Uterus (tissue), 4 donors: ENCODE measurements around the gene EXOSC3. TPM values are rescaled to one million over a fixed set of nuclear protein-coding genes. Genes with fewer than 3 reads are reported as not detected.
"Not testable (repeated sequence)": the region's sequence is repeated elsewhere in the genome, so short reads cannot be mapped to it uniquely, and the experiment has no call there.

Experiments used
- DNase-seq, 2 donors: peaks; one replicate each; pipeline ENCODE4 v3.0.0-alpha.2; 2019 to 2020
- H3K27ac ChIP-seq, 2 donors: fragments of 200-600 bp; sonication (generic); 1 replicate in 1 of 2; 2 replicates in 1 of 2; pipeline ENCODE4 v1.5.1; 2016 to 2018
- H3K27me3 ChIP-seq, 2 donors: fragments of 200-600 bp; sonication (generic); one replicate each; pipeline ENCODE4 v1.5.1; 2018 to 2019; ENCODE audit warnings: control low read depth in 1 of 2
- H3K36me3 ChIP-seq, 2 donors: fragments of 200-600 bp; sonication (generic); one replicate each; pipeline ENCODE4 v1.5.1; 2019; ENCODE audit warnings: control low read depth in 1 of 2
- H3K4me1 ChIP-seq, 2 donors: fragments of 200-600 bp; sonication (generic); one replicate each; pipeline ENCODE4 v1.5.1; 2018 to 2019; ENCODE audit warnings: control low read depth in 1 of 2
- H3K4me3 ChIP-seq, 2 donors: fragments of 200-600 bp; sonication (generic); 1 replicate in 1 of 2; 2 replicates in 1 of 2; pipeline ENCODE4 v1.5.1; 2018 to 2019; ENCODE audit warnings: mild to moderate bottlenecking in 1 of 2
- H3K9me3 ChIP-seq, 2 donors: fragments of 200-600 bp; sonication (generic); one replicate each; pipeline ENCODE4 v1.5.1; 2019; ENCODE audit warnings: control low read depth in 1 of 2
- CTCF ChIP-seq, 4 experiments: fragments of 200-600 bp in 2 of 4; fragments of 450-650 bp in 2 of 4; sonication (generic) in 2 of 4; IDR thresholded peaks; one replicate each; pipeline ENCODE4 v1.5.1; 2016 to 2019; ENCODE audit warnings: antibody characterized with exemption in 4 of 4, mild to moderate bottlenecking in 2 of 4, moderate library complexity in 1 of 4
- POLR2A ChIP-seq, 2 donors: fragments of 450-650 bp; IDR thresholded peaks; one replicate each; pipeline ENCODE4 v1.6.1; 2016; ENCODE audit warnings: antibody characterized with exemption in 2 of 2, mild to moderate bottlenecking in 1 of 2, moderate library complexity in 1 of 2
- intact Hi-C: fragments of 100-400 bp; cut with DNase I; formaldehyde crosslinking; loops from one replicate; pipeline ENCODE4 v1.15.1; 2023; ENCODE audit warnings: low total_unique reads
- total RNA-seq, 4 donors: library from RNA; depleted of rRNA in 3 of 4; stranded (reverse); fragments of >200 nt in 3 of 4; gene quantifications; one replicate each; pipeline versions ENCODE4 v1.1.0 to v1.2.4, GENCODE V29; 2014 to 2023
- donor health status: DM: yes; HTN: yes; CAD: no.

EXOSC3 gene
- total RNA-seq, 4 donors from 2014 or later: 12.4 to 66.6 (median 33.5) TPM

- DNase-seq: no peak
- intact Hi-C loops: no loop called here
These were observed 28.0 kb upstream of the EXOSC3 start for GRCh38 chr9:37812773-37813379.

DNA sequence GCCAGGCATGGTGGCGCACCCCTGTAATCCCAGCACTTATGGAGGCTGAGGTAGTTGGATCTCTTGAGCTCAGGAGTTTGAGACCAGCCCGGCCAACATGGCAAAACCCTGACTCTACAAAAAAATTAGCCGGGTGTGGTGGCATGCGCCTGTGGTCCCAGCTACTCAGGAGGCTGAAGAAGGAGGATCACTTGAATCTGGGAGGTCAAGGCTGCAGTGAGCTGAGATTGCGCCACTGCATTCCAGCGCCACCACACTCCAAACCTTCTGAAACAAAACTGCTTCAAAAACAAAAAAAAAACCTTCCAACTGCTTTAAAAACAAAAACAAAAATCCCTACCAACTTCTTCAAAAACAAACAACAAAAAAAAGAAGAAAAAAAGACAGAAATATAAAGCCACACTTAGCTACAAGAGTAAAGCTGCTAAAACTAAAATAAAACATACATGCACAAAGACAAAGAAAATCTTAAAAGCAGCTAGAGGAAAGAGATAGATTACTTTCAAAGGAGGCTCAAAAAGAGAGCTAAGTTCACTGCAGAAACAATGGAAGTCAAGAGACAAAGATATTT is 27.1 kb upstream of the EXOSC3 start:
- no peak overlapping the region for H3K4me3 ChIP-seq
- no peaks in the 10 kb centered on the region for H3K9me3 ChIP-seq
- no peak overlapping the region for H3K27ac ChIP-seq
- no peak for TF ChIP-seq POLR2A (IDR thresholded peaks at IDR 0.05)
- no peak for TF ChIP-seq CTCF (IDR thresholded peaks at IDR 0.05)
- no peaks in the 10 kb centered on the region for H3K36me3 ChIP-seq
- intact Hi-C loops: no loop called here
- DNase-seq: no peak
- H3K4me1 ChIP-seq: no peaks in the 10 kb centered on the region
- H3K27me3 ChIP-seq: no peaks in the 10 kb centered on the region

More at GRCh38 chr9:37812773-37813379, 28.0 kb upstream of the EXOSC3 start:
- H3K27me3 ChIP-seq: no peaks in the 10 kb centered on the region
- TF ChIP-seq POLR2A (IDR thresholded peaks at IDR 0.05): no peak
- no peak for TF ChIP-seq CTCF (IDR thresholded peaks at IDR 0.05)
- H3K9me3 ChIP-seq: no peaks in the 10 kb centered on the region
- H3K27ac ChIP-seq: no peak overlapping the region
- no peaks in the 10 kb centered on the region for H3K36me3 ChIP-seq
- H3K4me3 ChIP-seq: no peak overlapping the region
- H3K4me1 ChIP-seq: no peaks in the 10 kb centered on the region

DNA sequence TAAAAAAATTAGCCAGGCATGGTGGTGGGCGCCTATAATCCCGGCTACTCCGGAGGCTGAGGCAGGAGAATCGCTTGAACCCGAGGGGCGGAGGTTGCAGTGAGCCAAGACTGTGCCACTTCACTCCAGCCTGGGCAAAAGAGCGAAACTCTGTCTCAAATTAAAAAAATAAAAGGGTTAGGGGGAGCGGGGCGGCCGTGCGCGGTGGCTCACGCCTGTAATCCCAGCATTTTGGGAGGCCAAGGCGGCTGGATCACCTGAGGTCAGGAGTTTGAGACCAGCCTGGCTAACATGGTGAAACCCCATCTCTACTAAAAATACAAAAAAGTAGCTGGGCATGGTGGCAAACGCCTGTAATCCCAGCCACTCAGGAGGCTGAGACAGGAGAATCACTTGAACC is 24.8 kb upstream of the EXOSC3 start:
- H3K9me3 ChIP-seq, H3K36me3 ChIP-seq, H3K27me3 ChIP-seq, H3K27ac ChIP-seq, H3K4me3 ChIP-seq, intact Hi-C loops, DNase-seq, H3K4me1 ChIP-seq: not testable (repeated sequence)

GRCh38 chr9:37806271-37806670 is 21.4 kb upstream of the EXOSC3 start:
- H3K36me3 ChIP-seq: no peaks in the 10 kb centered on the region
- H3K27ac ChIP-seq: no peak overlapping the region
- TF ChIP-seq CTCF (IDR thresholded peaks at IDR 0.05) (no peak), POLR2A (IDR thresholded peaks at IDR 0.05) (no peak)
- intact Hi-C loops: no loop called here
- no peak overlapping the region for H3K4me3 ChIP-seq
- H3K4me1 ChIP-seq: peaks cover 8 to 23% of the 10 kb centered on the region in 2 donors
- no peaks in the 10 kb centered on the region for H3K27me3 ChIP-seq
- DNase-seq: no peak
- no peaks in the 10 kb centered on the region for H3K9me3 ChIP-seq

DNA sequence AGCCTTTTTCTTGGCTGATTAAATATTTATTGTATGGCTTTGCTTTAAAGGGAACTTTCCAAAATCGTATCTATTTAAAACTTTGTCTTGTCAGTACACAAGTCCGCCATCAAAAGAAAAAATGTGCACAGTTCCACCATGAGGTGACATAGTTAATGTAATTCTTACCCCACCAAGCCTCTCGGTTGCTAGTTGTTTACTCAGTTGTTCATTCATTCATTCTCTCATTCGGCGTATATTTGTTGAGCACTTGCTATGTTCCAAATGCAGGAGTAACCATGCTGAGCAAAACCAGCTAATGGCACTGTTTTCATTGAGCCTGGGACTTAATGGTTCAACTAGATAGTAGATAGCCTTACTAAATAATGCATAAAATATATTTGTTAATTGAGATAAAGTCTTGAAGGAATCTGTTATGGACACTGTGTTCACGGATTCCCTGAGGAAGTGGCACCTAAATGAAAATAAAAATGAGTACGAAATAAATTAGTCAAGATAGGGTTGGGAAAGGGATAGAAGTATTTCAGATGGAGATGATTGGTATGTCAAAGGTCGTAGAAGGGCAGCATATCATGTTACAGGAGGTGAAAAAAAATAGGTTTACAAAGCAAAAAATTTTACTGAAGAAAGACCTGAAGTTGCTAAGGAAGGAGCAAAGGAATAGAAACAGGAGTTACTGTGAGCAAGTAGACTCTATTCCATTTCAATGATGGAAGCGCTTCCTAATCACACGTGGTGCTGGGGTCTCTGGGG is 17.3 kb upstream of the EXOSC3 start:
- intact Hi-C loops: no loop called here
- H3K4me1 ChIP-seq: peaks cover 8 to 23% of the 10 kb centered on the region in 2 donors

More for the DNA sequence above, 17.3 kb upstream of the EXOSC3 start:
- Histone ChIP-seq H3K4me3 (peak overlapping the region; percentile 79 to 81), H3K27me3 (no peaks in the 10 kb centered on the region), H3K27ac (no peak overlapping the region), H3K36me3 (no peaks in the 10 kb centered on the region), H3K9me3 (no peaks in the 10 kb centered on the region)
- no peak for TF ChIP-seq POLR2A (IDR thresholded peaks at IDR 0.05)
- no peak for TF ChIP-seq CTCF (IDR thresholded peaks at IDR 0.05)
- no peak for DNase-seq
